Urinary bladder (tissue), 4 donors: ENCODE results near the gene RAMP3. TPM values are rescaled to one million over a fixed set of nuclear protein-coding genes. Genes with fewer than 3 reads are reported as not detected.

ENCODE experiments used
- DNase-seq: peaks from one replicate; pipeline ENCODE4 v3.0.0-alpha.2; 2015; ENCODE audit errors: extremely low spot score
- H3K27ac ChIP-seq: one replicate; pipeline ENCODE4 v1.5.1; 2013; ENCODE audit warnings: low read depth, mild to moderate bottlenecking, moderate library complexity
- H3K36me3 ChIP-seq: one replicate; pipeline ENCODE4 v1.6.1; 2013; ENCODE audit warnings: mild to moderate bottlenecking, moderate library complexity; ENCODE audit not compliant: insufficient read depth
- H3K4me1 ChIP-seq: one replicate; pipeline ENCODE4 v1.6.1; 2013; ENCODE audit warnings: mild to moderate bottlenecking, moderate library complexity; ENCODE audit not compliant: insufficient read depth
- H3K4me3 ChIP-seq: one replicate; pipeline ENCODE4 v1.5.1; 2013; ENCODE audit warnings: low read depth, low read length
- WGBS: extraction: QIAGEN DNeasy Blood & Tissue Kit; methylation state at CpG from one replicate; pipeline ENCODE4 v1.1.7; 2013; 5-methylcytosine and 5-hydroxymethylcytosine counted together
- polyA plus RNA-seq: library from polyadenylated mRNA; stranded (reverse); fragments of 200-250 nt; gene quantifications from one replicate; pipeline ENCODE4 v1.2.3, GENCODE V29; 2013
- total RNA-seq: library from RNA; depleted of rRNA; stranded (reverse); fragments of >200 nt; gene quantifications from one replicate; pipeline ENCODE4 v1.2.3, GENCODE V29; 2014
- donor health status: healthy with polysubstance abuse.
- donor health status: healthy.

The RAMP3 gene
- total and polyA plus RNA-seq, 2 donors: 5.7 to 51.4 TPM

- no peak overlapping the region for H3K4me3 ChIP-seq
- no peak overlapping the region for H3K27ac ChIP-seq
- WGBS: 79% methylated on average over 8 of the region's 8 CpGs
- no peak for DNase-seq
- H3K4me1 ChIP-seq: no peaks in the 10 kb centered on the region
- no peaks in the 10 kb centered on the region for H3K36me3 ChIP-seq
These were observed 24.6 kb downstream of the RAMP3 start for GRCh38 chr7:45181991-45182855.

GRCh38 chr7:45182856-45183710, 25.5 kb downstream of the RAMP3 start:
- Histone ChIP-seq H3K4me1 (no peaks in the 10 kb centered on the region), H3K4me3 (no peak overlapping the region), H3K27ac (no peak overlapping the region), H3K36me3 (no peaks in the 10 kb centered on the region)
- no peak for DNase-seq
- 89% methylated on average over 21 of the region's 21 CpGs for WGBS

DNA sequence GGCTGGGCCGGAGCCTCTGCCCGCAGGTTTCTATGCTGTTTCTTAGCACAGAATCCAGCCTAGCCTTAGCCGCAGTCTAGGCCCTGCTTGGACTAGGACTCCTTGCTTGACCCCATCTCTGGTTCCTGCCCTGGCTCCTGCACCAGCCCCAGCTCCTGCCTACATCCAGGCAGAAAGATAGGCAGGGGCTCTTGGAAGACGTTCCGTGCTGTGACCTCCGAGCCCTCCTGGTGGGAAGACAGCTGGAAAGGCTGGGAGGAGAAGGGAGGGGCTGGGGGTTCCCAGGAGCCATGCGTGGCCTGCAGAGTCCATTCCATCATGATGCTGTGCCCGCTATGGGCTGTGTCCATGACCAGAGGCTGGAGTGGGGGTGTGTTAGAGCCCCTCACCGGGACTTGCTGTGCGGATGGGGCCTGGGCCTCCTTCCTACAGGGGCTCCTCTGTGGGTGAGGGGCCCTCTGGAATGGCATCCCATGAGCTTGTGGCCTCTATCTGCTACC, 26.2 kb downstream of the RAMP3 start:
- H3K36me3 ChIP-seq: no peaks in the 10 kb centered on the region
- WGBS: 78% methylated on average over 10 of the region's 10 CpGs
- H3K4me1 ChIP-seq: no peaks in the 10 kb centered on the region
- H3K27ac ChIP-seq: no peak overlapping the region
- no peak for DNase-seq
- no peak overlapping the region for H3K4me3 ChIP-seq

DNA sequence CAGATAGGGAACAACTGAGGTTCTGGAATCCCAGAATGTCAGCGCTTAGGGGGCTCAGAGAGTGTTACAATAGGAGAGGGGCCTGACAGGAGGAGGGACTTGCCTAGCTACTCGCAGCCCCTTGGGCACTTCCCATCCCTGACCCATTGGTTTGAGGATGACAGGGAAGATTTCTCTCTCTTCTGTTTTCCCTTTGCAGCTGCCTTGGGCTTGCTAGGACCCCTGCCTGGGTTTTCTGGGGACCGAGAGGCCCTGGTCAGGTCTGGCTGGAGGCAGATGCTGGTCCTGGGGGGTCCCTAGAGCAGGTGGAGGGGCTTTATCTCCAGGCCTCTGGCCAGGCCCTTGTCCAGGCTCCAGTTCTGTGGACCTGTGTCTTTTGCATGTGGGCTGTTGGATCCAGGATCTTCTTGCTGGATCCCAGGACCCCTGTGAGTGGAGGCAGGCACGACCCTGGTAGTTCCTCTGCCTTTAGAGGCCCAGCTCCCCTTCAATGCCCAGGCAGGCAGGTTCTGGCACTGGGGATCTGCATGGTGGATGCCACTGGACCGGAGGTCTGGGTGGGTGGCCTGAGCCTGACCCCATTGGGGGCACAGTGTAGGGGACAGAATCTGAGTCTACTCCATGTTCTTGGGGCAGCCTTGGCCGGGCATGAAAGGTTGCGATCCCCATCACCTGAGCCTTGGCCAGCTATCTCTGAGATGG, 26.9 kb downstream of the RAMP3 start:
- DNase-seq: no peak
- Histone ChIP-seq H3K27ac (no peak overlapping the region), H3K4me3 (no peak overlapping the region), H3K4me1 (no peaks in the 10 kb centered on the region), H3K36me3 (no peaks in the 10 kb centered on the region)
- 86% methylated on average over 7 of the region's 7 CpGs for WGBS

GRCh38 chr7:45185028-45185863, 27.7 kb downstream of the RAMP3 start:
- no peaks in the 10 kb centered on the region for H3K4me1 ChIP-seq
- no peak for DNase-seq
- no peaks in the 10 kb centered on the region for H3K36me3 ChIP-seq
- WGBS: 60% methylated on average over 7 of the region's 7 CpGs
- no peak overlapping the region for H3K4me3 ChIP-seq
- no peak overlapping the region for H3K27ac ChIP-seq

DNA sequence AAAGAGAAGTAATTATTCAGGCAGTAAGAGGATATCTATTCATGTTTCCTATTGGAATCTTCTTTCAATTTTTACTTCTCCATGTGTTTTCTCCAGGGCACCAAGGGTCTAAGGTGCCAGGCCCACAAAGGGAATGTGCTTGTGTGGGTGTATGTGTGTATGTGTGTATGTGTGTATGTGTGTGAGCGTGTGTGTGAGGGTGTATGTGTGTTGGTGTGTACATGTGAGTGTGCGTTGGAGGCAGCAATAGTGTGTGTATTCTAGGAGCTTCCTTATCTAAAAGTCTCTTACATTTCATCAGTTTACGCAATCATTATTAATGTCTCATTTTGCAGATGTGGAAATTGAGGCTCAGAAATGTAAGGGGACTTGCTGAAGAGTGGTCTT, 28.3 kb downstream of the RAMP3 start:
- H3K4me1 ChIP-seq: no peaks in the 10 kb centered on the region
- no peaks in the 10 kb centered on the region for H3K36me3 ChIP-seq
- WGBS: 91% methylated on average over 3 of the region's 3 CpGs
- H3K4me3 ChIP-seq: no peak overlapping the region
- no peak for DNase-seq
- H3K27ac ChIP-seq: no peak overlapping the region

GRCh38 chr7:45186261-45186813, 28.7 kb downstream of the RAMP3 start:
- Histone ChIP-seq H3K27ac (no peak overlapping the region), H3K36me3 (no peaks in the 10 kb centered on the region), H3K4me3 (no peak overlapping the region), H3K4me1 (no peaks in the 10 kb centered on the region)
- 91% methylated on average over 11 of the region's 11 CpGs for WGBS
- DNase-seq: no peak

GRCh38 chr7:45187089-45187945, 29.7 kb downstream of the RAMP3 start:
- Histone ChIP-seq H3K27ac (no peak overlapping the region), H3K4me3 (no peak overlapping the region), H3K36me3 (no peaks in the 10 kb centered on the region), H3K4me1 (no peaks in the 10 kb centered on the region)
- DNase-seq: no peak
- WGBS: 81% methylated on average over 9 of the region's 9 CpGs

GRCh38 chr7:45187946-45188411, 30.4 kb downstream of the RAMP3 start:
- no peak for DNase-seq

DNA sequence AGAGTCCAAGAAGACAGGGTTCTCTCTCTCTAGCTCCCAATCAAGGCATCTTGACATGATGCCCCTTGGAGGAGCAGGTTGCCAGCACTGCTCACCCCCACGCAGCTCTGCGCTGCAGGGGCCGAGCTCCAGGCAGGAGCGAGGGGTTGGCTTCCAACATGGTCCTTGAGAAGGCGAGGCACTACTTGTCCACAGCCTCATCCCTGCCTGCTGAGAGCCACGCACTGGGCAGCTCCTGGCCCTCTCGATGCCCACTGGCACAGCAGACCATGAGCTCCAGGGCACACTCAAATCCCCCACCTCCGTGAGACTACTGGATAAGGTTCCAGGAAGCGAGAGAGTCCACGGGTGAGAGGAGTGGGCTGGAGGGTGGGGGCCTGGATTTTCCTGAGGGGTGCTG, 31.1 kb downstream of the RAMP3 start:
- DNase-seq: no peak
- no peak overlapping the region for H3K4me3 ChIP-seq
- WGBS: 90% methylated on average over 10 of the region's 10 CpGs
- no peaks in the 10 kb centered on the region for H3K36me3 ChIP-seq
- no peak overlapping the region for H3K27ac ChIP-seq
- H3K4me1 ChIP-seq: no peaks in the 10 kb centered on the region

More at GRCh38 chr7:45187946-45188411, 30.4 kb downstream of the RAMP3 start:
- 88% methylated on average over 8 of the region's 8 CpGs for WGBS
- Histone ChIP-seq H3K27ac (no peak overlapping the region), H3K4me3 (no peak overlapping the region), H3K36me3 (no peaks in the 10 kb centered on the region), H3K4me1 (no peaks in the 10 kb centered on the region)

GRCh38 chr7:45189151-45189970, 31.8 kb downstream of the RAMP3 start:
- H3K36me3 ChIP-seq: no peaks in the 10 kb centered on the region
- no peaks in the 10 kb centered on the region for H3K4me1 ChIP-seq
- H3K4me3 ChIP-seq: no peak overlapping the region
- DNase-seq: no peak
- 86% methylated on average over 20 of the region's 20 CpGs for WGBS
- no peak overlapping the region for H3K27ac ChIP-seq
